Stimulated activated CD4-positive, alpha-beta T cell treated with anti-CD3 and anti-CD28 coated beads, Interleukin-4, amount 100 ng/mL, for 4 hours (primary cell): ENCODE measurements around the gene ZNF337.
"Not testable (repeated sequence)": the region's sequence is repeated elsewhere in the genome, so short reads cannot be mapped to it uniquely, and the experiment has no call there.

Experiments used
- DNase-seq, 2 experiments: peaks; one replicate each; pipeline ENCODE4 v3.0.0-alpha.2; 2020

Gene ZNF337

GRCh38 chr20:25696371-25697131 is at the start of gene ZNF337:
Gene ZNF337, minus strand, starts transcription at chr20:25696853. Its CDS starts 10,436 bp downstream, at chr20:25686417.
- peak; percentile 93 for DNase-seq

DNA sequence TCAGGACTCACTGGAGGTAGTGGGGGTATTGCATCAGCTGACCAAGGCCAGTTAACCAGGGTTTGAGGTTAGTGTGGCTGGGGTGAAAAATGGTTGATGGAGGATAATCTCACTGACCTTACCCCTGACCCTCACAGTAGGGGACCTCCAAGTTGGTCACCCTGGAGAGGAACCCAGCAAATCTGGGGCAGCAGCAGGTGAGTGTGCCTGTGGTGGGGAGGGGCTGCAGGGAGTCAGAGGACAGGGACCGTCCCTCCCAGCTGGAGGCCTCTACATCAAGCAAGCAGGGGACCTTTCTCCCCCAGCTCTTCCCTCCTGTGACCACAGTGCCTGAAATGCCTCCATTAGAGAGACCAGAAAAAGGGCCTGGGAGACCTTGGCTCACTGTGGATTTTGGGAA is 49.1 kb upstream of the ZNF337 start:
- no peak for DNase-seq

- DNase-seq, result no peak
These were observed 48.4 kb upstream of the ZNF337 start for GRCh38 chr20:25745100-25745499.

GRCh38 chr20:25744261-25744660 is 47.6 kb upstream of the ZNF337 start:
- DNase-seq, result no peak

DNA sequence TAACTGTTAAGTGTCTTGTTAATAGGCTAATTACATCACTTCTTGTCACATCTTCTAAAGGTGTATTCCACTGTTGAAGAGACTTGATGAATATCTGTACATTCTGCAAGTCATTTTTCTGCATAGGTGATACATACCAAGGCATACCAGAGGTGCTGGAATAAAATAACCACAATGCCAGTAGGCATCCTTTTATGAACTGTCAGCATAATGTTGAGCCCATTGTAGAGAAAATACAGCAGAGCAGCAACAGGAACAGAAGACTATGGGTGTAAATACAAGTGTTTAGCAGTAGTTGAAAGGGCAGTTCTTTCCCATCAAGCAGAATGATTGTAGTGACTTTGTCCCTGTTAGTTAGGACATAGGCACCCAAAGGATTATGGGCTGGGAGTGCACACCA is 44.4 kb upstream of the ZNF337 start:
- no peak for DNase-seq

- no peak for DNase-seq
These were observed 43.1 kb upstream of the ZNF337 start for GRCh38 chr20:25739615-25740320.

DNA sequence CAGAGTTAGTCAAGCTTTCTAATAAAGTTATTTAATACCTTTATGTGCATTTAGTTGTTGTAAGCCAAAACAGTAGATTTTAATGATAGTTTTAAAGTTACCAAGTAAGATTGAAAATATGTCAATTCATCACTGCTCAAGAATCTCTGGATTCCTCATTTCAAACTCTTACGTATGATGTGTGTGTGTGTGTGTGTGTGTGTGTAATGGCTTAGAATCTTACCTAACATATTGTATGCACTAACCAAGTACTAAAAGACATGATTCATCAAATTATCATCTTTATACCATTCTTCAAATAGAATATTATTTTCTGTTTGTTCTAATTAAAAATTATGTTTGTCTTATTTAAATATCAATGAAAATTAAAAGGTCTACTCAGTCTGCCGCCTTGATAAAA is 41.5 kb upstream of the ZNF337 start:
- no peak for DNase-seq

- no peak for DNase-seq
These were observed 37.2 kb upstream of the ZNF337 start for GRCh38 chr20:25733903-25734302.

DNA sequence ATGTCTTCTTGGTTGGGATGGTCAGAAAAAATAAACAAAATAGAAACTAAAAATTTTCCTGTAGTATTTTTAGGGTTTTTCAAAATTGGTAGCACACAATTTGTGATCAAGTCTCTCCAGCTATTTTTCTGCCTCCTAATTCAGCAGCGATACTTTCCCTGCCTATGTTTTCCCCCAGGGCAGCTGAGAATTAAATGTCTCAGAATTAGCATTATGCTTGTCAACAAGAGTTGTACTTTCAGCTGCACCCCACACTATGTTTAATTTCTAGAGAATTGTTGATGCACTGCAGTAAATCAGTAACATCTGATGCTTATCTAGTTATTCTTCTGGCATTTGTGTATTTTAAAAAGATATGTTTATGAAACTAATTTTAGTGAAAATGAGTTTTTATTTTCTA is 34.2 kb upstream of the ZNF337 start:
- no peak for DNase-seq

DNA sequence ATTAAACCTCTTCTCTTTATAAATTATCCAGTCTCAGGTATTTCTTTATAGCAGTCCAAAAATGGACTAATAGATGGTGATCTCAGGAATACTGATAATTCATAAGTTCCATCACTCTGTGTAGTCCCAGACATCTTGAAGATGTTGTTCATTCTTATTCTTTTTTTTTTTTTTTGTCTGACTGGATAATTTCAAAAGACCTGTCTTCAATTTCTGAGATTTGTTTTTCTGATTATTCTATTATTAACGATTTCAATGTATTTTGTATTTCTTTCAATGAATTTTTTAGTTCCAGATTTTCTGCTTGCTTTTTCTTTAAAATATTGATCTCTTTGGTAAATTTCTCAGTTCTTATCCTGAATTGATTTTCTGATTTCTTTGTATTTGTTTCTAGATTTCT is 29.7 kb upstream of the ZNF337 start:
- DNase-seq, result no peak

DNA sequence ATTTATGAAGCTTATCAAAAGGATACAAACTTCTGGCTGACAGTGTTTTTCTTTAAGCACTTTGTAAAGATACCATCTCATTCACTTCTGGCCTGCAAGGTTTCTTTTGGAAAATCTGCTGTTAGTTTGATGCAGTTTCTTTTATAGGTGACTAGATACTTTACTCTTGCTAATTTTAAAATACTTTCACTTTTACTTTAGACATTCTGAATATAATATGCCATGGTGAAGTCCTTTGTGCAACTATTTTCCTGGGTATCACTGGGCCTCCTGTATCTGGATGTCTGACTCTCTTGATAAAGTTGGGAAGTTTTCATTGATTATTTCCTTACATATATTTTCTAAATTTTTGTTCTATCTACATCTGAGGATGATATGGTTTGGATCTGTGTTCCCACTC is 29.0 kb upstream of the ZNF337 start:
- DNase-seq, result no peak

DNA sequence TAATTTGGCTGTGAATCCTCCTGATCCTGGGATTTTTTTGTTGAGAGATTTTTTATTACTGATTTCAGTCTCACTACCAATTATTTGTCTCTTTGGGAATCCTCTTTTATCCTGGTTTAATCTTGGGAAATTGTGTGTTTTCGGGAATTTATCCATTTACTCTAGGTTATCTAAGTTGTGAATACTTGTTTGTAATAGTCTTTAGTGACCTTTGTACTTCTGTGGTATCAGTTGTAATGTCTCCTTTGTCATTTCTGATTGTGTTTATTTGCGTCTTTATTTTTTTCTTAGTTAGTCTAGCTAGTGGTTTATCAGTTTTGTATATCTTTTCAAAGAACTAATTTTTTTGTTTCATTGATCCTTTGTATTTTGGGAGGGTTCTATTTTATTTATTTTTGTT is 27.3 kb upstream of the ZNF337 start:
- DNase-seq, result no peak

GRCh38 chr20:25720285-25720684 is 23.6 kb upstream of the ZNF337 start:
- DNase-seq, result no peak

DNA sequence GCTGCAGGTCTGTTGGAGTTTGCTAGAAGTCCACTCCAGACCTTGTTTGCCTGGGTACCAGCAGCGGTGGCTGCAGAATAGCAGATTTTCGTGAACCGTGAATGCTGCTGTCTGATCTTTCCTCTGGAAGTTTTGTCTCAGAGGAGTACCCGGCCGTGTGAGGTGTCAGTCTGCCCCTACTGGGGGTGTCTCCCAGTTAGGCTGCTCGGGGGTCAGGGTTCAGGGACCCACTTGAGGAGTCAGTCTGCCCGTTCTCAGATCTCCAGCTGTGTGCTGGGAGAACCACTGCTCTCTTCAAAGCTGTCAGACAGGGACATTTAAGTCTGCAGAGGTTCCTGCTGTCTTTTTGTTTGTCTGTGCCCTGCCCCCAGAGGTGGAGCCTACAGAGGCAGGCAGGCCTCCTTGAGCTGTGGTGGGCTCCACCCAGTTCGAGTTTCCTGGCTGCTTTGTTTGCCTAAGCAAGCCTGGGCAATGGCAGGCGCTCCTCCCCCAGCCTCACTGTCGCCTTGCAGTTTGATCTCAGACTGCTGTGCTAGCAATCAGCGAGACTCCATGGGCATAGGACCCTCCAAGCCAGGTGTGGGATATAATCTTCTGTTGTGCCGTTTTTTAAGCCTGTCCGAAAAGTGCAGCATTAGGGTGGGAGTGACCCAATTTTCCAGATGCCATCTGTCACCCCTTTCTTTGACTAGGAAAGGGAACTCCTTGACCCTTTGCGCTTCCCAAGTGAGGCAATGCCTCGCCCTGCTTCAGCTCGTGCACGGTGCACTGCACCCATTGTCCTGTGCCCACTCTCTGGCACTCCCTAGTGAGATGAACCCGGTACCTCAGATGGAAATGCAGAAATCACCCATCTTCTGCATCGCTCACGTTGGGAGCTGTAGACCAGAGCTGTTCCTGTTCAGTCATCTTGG is 22.5 kb upstream of the ZNF337 start:
- not testable (repeated sequence) for DNase-seq

DNA sequence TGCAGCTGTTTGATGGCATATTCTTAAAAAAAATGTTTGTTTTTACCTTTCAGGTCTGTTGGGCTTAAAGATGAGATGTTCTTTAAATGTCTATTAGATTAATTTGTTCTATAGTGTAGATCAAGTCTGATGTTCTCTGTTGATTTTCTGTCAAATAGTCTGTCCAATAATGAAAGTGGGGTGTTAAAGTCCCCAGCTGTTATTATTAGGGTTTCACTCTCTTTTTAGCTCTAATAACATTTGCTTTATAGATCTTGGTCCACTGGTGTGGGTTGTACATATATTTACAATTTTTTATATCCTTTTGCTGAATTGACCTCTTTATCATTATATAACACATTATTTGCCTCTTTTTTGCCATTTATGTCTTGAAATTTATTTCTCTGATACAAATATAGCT is 11.0 kb upstream of the ZNF337 start:
- no peak for DNase-seq

- peak; percentile 16 to 34 for DNase-seq
These were observed 10.1 kb upstream of the ZNF337 start for GRCh38 chr20:25706793-25707192.

GRCh38 chr20:25705830-25706351 is 9.2 kb upstream of the ZNF337 start:
- no peak for DNase-seq

DNA sequence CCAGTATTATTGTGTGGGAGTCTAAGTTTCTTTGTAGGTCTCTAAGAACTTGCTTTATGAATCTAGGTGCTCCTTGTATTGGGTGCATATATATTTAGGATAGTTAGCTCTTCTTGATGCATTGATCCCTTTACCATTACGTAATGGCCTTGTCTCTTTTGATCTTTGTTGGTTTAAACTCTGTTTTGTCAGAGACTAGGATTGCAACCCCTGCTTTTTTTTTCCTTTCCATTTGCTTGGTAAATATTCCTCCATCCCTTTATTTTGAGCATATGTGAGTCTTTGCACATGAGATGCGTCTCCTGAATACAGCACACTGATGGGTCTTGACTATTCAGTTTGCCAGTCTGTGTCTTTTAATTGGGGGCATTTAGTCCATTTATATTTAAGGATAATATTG is 7.7 kb upstream of the ZNF337 start:
- not testable (repeated sequence) for DNase-seq

- not testable (repeated sequence) for DNase-seq
These were observed 4.2 kb upstream of the ZNF337 start for GRCh38 chr20:25700835-25701234.

DNA sequence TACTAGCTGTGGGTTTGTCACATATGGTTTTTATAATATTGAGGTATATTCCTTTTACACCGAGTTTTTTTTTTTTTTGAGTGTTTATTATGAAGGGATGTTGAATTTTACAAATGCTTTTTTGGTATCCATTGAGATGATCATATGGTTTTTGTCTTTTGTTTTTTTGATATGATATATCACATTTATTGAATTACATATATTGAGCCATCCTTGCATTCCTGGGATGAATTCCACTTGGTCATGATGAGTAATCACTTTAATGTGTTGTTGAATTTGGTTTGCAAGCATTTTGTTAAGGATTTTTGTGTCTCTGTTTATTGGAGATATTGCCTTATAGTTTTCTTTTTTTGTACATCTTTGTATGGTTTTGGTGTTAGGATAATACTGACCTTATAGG is 3.3 kb upstream of the ZNF337 start:
- no peak for DNase-seq

- DNase-seq, result no peak
These were observed 436 bp upstream of the ZNF337 start for GRCh38 chr20:25697132-25697446.

- DNase-seq, result no peak
These were observed 902 bp downstream of the ZNF337 start for GRCh38 chr20:25695532-25696370.
